ENCODE results near the gene LRAT.

- TF ChIP-seq CTCF (conservative IDR thresholded peaks at IDR 0.05; ENCODE audit: low read length): no peak
- TF ChIP-seq EZH2phosphoT487 (IDR thresholded peaks at IDR 0.05; ENCODE audit: borderline replicate concordance): no peak
Observed at GRCh38 chr4:154707877-154708276, 35.9 kb upstream of the LRAT start.
